ENCODE measurements around the gene C10orf143.

DNA sequence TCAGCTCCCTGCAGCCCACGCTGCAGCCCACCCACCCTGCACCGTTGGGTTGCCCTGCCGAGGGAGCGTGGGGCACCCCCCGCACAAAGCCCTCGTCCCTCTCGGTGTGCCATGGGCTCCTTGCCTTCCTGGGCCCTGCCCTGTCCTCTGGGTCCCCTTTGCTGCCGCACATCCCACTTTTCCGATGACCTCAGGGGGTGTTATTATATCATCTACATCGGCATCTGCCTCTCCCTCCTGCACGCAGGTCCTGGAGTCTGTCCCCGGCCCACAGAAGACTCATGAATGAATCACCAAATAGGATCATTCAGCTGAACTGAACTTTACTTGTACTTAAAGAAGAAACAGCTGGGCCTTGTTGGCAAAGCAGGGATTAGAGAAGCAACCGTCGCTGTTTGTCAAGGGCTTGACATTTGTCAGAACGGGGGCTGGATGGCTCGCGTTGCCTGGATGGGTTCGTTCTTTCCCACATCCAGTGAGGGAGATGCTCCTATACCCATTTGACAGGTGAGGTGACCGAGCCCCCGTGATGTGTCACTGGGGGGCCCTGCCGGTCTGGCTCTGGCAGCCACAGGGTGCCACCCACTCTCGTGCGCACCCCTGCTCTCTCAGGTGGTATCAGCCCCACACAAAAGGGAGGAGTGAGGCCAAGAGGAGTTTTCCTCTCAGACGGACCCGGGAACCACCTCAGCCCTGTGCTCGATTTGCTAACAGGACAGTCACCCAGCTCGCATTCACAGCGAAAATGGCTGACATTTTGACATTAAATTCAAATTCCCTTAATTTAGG, 87.9 kb downstream of the C10orf143 start:
- TF ChIP-seq CTCF (IDR thresholded peaks at IDR 0.05) (no peak), POLR2A (IDR thresholded peaks at IDR 0.05) (no peak)
